LoVo (cell line): Measurements from ENCODE around the gene CYYR1.

Source experiments
- DNase-seq: peaks from one replicate; pipeline ENCODE4 v3.0.0-alpha.2; 2016; ENCODE audit warnings: low spot score

The CYYR1 gene

DNA sequence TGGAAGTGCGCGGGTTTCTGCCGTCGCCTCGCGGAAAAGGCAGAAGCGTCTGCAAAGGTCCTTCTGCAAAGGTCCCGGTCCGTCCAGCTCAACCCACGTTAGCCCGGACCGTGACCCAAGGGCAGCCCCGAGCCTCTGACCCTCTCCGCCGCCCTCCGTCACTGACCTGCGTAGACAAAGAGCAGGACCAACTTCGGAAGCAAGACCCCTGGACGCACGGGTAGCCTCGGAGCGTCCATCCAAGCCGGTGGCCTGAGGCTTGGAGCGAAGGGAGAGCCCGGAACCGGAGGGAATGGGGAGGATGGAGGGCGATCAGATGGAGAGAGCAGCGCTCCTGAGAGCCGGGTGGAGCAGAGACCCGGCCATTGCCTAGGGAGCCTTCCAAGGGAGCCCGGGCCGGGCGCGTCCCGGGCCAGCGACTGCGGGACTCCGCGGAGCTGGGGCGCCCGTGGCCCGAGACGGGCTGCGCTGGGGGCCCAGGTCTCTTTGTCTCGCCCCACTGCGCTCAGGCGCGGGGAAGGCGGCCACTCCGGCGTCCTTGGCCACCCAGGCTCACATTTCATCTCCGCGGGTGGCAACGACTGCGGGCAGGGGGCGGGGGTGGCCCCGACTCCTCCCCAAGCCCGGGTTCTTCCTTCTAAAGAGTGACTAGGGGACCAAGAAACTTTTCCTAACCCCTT is at the start of gene CYYR1:
Gene CYYR1 (minus strand): TSS at position 585 of the 680 bp plus-strand sequence. CDS start 346 bp downstream, at position 239.
- DNase-seq = no peak

DNA sequence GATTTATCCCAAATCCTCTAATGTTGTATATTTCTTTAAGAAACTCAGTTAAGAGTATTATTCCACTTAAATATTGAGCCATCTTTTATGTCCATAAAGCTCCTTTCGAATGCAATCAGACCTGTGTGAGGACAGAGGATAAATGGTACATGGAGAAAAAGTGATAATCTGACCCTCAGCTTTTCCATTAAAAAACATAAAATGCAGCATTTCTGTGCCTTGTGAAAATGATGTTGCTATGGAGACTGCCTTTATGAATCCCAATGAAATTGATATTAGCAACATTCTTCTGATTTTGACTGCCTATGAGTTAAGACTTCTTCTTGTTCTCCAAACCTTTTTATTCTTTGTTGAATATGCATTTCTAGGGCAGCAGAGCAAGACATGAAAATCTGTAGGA is 44.1 kb upstream of the CYYR1 start:
- no peak for DNase-seq

DNA sequence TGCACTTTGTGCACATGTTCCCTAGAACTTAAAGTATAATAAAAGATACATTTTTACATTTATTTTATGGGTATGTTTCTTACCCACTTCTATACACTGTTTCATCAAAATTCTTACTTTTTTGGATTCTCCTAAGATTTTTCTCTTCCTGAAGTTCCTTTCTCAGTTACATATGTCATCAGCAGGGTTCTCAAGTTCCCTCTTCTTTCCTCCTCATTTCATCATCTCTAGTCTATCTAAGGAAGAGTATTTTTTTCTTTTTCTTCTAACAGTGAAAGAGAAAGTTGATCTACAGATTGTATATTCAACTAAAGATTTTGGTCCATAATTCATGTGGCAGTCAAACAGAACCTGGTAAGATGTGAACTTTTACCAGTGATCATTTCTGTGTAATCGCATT is 41.2 kb upstream of the CYYR1 start:
- no peak for DNase-seq

DNA sequence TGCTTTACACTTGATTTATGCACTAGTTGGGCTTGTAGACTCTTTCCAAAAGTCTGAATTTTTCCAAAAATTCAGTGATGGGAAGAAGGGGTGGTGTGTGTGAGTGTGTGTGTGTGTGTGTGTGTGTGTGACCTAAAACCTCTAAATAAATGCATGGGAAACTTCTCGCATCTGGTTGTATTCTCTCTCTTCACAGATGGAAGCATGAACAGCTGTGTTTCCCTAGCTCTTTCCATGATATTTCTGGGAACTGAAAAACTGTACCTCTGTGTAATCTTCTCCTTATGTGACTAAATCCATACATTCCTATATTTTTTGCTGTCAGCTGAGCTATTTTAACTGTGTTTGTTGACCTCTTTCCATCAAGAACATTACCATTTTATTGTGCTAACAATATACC is 26.2 kb upstream of the CYYR1 start:
- no peak for DNase-seq

- DNase-seq = no peak
Observed at GRCh38 chr21:26597981-26598380, 24.9 kb upstream of the CYYR1 start.

DNA sequence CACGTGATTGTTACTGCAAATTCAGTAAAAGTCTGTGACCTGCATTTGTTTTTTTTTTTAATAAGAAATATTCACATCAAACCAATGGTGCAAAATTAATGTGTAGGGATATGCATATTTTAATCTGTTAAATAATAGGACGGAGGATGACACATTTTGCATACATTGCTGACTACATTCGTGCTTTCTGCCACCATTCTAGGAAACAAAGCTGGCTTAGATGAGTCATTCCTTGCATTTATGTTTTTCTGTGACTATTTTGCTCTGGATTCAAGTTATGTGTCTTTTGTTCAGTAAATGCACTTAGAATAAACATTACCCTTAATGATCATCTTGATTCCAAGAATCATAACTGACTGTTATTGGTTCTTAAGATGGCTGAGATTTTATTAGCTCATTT is 23.9 kb upstream of the CYYR1 start:
- DNase-seq = no peak

DNA sequence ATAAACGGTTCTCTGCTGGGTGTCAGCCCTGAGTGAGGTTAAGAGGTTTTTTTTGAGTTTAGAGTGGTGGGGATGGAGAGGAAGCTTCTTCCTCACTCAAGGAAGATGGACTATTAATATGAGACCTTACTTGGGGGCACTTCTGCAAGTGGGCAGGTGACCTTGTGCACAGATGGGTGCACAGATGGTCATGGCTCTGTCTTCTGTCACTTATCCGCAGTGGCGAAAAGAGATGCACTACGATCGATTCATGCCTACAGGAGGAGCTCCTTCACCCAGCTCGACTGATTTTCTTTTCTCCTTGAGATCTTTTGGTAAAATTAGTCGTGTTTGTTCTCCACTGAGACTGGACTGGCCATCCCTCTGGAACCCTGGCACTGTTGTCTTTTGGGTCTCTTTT is 22.9 kb upstream of the CYYR1 start:
- DNase-seq = no peak

- DNase-seq = no peak
Observed at GRCh38 chr21:26593800-26594199, 20.7 kb upstream of the CYYR1 start.

DNA sequence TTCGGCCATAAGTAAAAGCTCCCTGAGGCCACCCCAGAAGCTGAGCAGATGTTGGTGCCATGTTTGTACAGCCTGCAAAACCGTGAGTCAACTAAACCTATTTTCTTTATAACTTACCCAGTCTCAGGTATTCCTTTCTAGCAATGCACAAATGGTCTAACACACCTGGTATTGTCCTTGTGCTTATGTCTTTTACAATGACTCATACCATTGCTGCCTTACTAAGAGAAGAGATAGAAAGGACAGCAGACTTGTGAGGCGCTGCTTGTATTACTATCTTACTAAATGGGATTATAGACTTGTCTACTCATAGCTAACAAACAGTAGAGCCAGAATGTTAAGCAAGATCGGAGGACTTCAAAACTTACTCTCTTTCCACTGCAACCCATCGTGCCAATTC is 18.5 kb upstream of the CYYR1 start:
- DNase-seq = no peak

DNA sequence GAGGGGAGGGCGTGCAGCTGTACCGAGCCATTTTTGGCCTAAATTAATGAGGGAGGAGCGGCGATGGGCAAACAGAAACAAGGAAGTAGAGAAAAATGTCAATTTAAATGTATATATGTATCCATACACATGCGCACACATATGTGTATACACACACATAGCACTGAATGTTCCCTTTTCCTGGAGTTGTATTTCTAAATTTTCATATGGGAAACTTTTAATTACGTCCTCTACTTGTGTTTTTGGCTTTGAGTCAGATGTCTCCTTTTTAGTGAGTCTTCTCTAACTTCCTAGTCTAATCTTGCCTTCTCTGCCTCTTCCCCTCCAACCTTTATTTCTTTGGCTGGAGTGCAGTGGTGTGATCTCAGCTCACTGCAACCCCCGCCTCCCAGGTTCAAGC is 15.4 kb upstream of the CYYR1 start:
- no peak for DNase-seq

GRCh38 chr21:26587736-26588201 is 14.7 kb upstream of the CYYR1 start:
- DNase-seq = peak; percentile 28

GRCh38 chr21:26583769-26584168 is 10.7 kb upstream of the CYYR1 start:
- no peak for DNase-seq

DNA sequence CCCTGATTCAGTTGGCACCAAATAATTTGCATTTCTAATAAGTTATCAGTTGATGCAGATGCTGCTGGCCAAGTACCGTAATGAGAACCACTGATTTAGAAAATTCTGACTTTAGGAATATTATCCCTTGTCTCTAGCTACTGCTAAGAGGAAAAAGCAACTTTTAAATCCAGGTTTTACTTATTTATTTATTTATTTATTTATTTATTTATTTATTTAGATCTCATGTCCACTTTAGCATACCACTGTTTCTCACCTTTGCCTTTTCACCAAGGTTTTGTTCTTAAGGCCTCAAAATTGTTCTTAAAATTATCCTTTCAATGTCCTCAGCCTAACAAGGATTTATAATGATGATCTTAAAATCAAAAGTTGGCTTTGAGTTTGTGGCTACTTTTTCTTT is 8.7 kb upstream of the CYYR1 start:
- DNase-seq = no peak

GRCh38 chr21:26572076-26572701 is 897 bp downstream of the CYYR1 start:
- DNase-seq = no peak

DNA sequence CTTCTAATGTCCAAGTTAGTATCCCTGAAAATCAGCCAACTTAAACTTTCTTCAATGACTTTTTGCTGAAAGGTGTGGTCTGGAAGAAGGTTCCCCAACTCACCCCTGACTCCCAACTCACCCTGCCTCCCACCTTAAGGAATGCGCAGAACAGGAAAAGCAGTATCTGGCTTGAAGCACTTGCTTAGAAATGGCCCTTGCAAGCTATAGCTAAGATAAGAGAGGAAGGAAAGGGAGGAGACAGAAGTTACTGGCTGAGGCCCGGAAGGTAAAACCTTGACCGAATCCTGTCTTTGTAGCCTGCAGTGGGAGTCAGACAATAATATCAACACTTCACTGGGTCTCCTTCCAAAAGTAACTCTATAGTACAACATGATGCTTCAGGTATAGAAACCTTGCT is 2.9 kb downstream of the CYYR1 start:
- no peak for DNase-seq

GRCh38 chr21:26565546-26565945 is 7.5 kb downstream of the CYYR1 start:
- no peak for DNase-seq

- DNase-seq = no peak
Observed at GRCh38 chr21:26565111-26565510, 8.0 kb downstream of the CYYR1 start.

DNA sequence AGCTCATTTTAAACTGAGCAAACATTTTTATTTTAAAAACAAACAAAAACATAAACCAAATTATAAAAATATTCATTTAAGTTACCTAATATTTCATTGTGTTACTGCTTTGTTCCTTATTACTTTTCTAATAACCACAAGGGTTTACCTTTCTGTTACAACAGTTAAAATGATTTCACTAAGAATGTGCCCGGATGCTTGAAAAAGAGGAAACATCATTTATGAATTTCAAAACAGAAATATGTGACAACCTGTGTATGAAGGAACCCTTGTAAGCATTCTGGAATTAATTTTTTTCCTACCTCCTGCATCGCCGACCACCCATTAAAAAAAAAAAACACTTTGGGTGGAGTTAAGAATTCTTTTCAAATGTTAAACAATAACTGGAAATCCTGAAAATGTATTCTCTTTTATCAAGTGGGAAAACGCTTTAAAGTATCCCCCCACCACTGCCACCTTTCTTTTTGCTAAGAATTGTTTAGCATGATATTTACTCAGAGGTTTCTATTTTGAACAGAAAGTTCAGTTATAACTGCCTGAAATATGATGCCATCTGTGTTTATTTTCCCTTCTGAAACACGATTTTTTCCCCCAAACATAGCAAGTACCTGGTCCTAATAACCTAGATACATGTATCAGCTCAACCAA is 9.1 kb downstream of the CYYR1 start:
- no peak for DNase-seq

GRCh38 chr21:26560612-26561011 is 12.5 kb downstream of the CYYR1 start:
- DNase-seq = no peak

- no peak for DNase-seq
Observed at GRCh38 chr21:26559099-26559498, 14.0 kb downstream of the CYYR1 start.

DNA sequence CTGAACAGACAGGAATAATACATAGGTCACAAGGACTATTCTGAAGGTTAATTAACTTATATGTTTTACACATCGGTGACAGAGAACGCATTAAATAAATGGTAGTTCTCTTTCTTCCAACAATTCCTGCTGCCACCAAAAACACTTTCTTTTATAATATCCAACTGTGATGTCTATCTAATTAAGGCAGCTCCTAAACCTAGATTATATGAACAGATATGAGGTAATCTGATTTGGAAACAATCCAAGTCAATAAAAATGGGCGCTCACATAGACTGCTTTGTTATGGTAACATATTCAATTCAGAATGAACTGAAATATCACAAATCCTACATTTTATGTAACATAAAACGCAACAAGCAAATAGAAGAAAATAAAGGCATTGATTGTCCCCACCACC is 16.0 kb downstream of the CYYR1 start:
- DNase-seq = no peak

- no peak for DNase-seq
Observed at GRCh38 chr21:26555540-26556146, 17.4 kb downstream of the CYYR1 start.

DNA sequence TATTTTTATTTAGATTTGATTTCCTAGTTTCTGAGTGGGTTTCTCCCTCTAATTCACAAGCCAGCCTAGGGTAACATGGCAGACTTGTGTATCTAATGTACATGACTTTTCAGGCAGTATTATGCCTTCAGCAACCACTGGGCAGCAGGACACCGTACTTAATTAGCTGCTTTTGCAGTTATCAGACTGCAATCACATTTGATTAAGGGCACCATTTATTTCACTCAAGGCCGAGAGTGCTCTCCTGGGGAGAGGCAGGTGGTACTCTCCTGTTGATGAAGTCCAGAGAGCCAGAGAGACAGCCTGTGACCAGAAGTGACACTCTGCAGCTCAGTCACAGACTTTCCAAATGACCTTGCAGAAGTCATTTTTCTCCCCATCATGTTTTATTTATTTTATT is 18.7 kb downstream of the CYYR1 start:
- no peak for DNase-seq
